Kidney epithelial cell (primary cell): ENCODE data around the gene ZBTB46. TPM values are rescaled to one million over a fixed set of nuclear protein-coding genes. Genes with fewer than 3 reads are reported as not detected.

Source experiments
- DNase-seq: peaks from one replicate; pipeline ENCODE4 v3.0.0-alpha.2; 2010; ENCODE audit warnings: low read depth
- H3K27me3 ChIP-seq: 2 replicates; pipeline ENCODE4 v1.6.0; 2011; ENCODE audit warnings: low read length; ENCODE audit not compliant: control insufficient read depth, insufficient read depth
- H3K36me3 ChIP-seq: 2 replicates; pipeline ENCODE4 v1.5.1; 2011; ENCODE audit warnings: low read length; ENCODE audit not compliant: control insufficient read depth, insufficient read depth
- H3K4me3 ChIP-seq: 2 replicates; pipeline ENCODE4 v1.5.1; 2011; ENCODE audit warnings: low read depth, mild to moderate bottlenecking, control low read depth, low read length
- total RNA-seq: library from RNA; depleted of rRNA; stranded (reverse); fragments of >200 nt; gene quantifications from 2 replicates; pipeline ENCODE4 v1.2.3, GENCODE V29; 2015
- TF ChIP-seq, protein P1 (sequence below): IDR thresholded peaks from 2 replicates; pipeline ENCODE4 v1.5.1; 2011; ENCODE audit warnings: mild to moderate bottlenecking, moderate library complexity, low read length, control low read depth, inconsistent platforms; ENCODE audit not compliant: insufficient read depth, poor library complexity, severe bottlenecking

The ZBTB46 gene
- total RNA-seq, 1 donor from 2014 or later, result 7.8 TPM

DNA sequence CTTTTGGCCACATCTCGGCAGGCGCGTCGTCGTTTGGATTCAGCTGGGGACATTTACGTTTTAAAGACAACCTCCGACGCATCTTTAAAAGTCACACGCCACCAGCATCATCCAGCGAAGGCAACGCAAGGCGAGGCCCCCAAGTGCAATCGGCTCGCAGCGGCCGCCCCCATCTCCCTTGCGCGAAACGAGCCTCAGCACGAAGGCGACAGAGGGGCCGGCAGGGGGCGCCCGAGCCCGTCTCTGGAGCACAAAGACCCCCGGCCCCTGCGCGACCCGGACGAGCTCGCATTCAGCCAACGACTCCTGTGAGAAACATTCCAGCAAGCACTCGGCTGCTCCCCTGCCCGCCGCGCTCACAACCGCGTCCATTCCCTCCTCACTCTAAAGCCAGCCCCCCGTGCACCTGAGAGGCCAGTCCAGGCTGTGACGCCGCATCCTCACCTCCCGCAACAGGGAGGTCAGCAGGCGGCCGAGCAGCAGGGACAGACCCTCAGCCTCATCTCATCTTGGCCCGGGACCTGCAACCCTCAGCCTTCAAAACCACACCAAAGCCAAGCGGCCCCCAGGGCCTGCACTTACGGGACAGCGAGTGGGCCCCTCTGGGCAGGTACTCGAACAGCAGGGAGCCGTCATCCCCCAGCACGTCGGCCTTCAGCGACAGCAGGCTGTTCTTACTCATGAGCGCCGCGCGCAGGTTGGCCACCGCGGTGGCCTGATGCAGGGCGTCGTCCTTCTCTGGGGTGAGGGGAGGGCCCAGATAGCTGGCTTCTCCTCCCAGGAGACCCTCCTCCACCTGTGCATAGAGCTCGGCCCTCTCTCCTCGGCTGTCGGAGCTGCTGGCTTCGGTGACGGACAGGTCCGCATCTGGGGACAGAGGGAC is 55.7 kb downstream of the ZBTB46 start:
- H3K4me3 ChIP-seq, result no peak overlapping the region
- TF ChIP-seq, protein P1, sequence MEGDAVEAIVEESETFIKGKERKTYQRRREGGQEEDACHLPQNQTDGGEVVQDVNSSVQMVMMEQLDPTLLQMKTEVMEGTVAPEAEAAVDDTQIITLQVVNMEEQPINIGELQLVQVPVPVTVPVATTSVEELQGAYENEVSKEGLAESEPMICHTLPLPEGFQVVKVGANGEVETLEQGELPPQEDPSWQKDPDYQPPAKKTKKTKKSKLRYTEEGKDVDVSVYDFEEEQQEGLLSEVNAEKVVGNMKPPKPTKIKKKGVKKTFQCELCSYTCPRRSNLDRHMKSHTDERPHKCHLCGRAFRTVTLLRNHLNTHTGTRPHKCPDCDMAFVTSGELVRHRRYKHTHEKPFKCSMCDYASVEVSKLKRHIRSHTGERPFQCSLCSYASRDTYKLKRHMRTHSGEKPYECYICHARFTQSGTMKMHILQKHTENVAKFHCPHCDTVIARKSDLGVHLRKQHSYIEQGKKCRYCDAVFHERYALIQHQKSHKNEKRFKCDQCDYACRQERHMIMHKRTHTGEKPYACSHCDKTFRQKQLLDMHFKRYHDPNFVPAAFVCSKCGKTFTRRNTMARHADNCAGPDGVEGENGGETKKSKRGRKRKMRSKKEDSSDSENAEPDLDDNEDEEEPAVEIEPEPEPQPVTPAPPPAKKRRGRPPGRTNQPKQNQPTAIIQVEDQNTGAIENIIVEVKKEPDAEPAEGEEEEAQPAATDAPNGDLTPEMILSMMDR, result peak; percentile 91
- DNase-seq, result no peak
- no peaks in the 10 kb centered on the region for H3K36me3 ChIP-seq
- H3K27me3 ChIP-seq, result peaks cover 9% of the 10 kb centered on the region

DNA sequence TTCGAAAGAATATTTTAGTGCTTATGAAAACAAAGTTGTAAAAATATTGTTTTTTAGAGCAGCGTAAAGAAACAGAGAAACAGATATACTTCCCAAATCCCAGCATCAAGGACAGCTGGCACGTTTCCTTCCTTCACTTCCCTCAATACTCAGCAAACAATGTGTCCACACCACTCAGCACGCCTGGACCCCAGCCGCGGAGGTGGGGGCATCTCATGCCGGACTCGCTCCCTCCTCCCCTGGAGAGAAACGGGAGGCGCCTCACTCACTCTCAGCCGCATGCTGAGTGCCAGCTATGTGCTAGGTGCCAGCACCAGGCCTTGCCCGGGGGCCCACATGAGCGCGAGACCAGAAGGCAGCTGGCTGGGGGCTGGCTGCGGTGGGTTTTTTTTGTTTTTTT is 56.8 kb downstream of the ZBTB46 start:
- no peak overlapping the region for H3K4me3 ChIP-seq
- TF ChIP-seq, protein P1, result no peak
- DNase-seq, result no peak

DNA sequence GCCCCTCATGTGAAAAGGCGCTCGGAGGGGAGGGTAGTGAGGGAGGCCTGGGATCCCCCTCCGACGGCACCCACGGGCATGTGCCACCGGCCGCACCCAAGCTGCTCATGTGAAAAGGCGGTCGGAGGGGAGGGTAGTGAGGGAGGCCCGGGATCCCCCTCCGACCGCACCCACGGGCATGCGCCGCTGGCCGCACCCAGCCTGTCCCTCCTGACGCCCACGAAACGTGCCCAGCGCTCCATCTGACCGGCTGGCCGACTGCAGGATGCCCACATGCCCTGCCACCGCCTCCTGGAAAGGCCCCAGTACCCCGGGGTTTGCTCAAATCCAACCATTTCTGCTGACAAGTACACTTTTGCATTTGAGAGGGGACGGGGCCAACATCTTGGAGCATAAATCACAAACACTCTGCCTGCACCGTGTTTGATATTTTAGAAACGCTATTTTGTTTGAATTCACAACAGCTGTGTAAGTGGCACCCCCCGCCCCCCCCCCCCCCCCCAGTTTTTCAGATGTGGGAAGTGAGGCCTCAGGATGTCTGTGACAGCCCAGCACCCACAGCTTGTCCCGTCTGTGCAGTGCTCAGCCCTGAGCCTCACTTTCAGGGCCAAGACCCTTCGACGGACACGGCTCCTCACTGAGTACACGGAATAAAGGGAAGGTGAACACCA is 57.4 kb downstream of the ZBTB46 start:
- Histone ChIP-seq H3K4me3 (no peak overlapping the region), H3K27me3 (peaks cover 9% of the 10 kb centered on the region), H3K36me3 (no peaks in the 10 kb centered on the region)
- TF ChIP-seq, protein P1, result no peak
- DNase-seq, result no peak

More for the DNA sequence above, 56.8 kb downstream of the ZBTB46 start:
- Histone ChIP-seq H3K27me3 (peaks cover 9% of the 10 kb centered on the region), H3K36me3 (no peaks in the 10 kb centered on the region)

DNA sequence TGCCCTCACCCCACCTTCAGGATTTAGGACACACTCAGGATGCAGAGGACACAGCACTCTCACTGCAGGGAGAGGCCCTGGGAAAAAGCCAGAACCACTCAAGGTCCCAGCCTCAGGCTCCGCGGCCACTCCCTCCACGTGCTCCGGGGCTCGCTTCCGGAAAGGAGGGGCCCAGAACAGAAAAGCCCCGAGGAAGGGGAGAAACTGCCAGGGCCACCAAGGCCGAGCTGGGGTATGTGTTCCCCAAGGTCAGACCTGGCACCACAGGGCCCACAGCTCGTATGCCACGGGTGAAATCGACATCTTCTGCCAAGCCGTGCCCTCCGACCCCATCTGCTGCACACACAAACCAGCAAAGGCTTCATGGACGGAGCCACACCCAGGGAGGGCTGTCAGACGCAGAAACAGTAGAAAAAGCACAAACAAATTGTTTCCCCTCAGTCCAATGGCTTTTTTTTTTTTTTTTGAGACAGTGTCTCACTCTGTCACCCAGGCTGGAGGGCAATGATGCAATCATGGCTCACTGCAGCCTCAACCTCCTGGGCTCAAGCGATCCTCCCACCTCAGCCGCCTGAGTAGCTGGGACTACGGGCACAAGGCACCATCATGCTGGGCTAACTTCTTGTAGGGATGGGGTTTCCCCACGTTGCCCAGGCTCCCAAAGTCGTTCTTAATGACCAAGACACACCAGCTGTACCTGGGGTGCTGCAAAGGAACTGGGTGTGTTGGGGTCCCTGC is 58.1 kb downstream of the ZBTB46 start:
- no peak overlapping the region for H3K4me3 ChIP-seq
- H3K36me3 ChIP-seq, result no peaks in the 10 kb centered on the region
- TF ChIP-seq, protein P1, result no peak
- no peak for DNase-seq
- H3K27me3 ChIP-seq, result peaks cover 9% of the 10 kb centered on the region

DNA sequence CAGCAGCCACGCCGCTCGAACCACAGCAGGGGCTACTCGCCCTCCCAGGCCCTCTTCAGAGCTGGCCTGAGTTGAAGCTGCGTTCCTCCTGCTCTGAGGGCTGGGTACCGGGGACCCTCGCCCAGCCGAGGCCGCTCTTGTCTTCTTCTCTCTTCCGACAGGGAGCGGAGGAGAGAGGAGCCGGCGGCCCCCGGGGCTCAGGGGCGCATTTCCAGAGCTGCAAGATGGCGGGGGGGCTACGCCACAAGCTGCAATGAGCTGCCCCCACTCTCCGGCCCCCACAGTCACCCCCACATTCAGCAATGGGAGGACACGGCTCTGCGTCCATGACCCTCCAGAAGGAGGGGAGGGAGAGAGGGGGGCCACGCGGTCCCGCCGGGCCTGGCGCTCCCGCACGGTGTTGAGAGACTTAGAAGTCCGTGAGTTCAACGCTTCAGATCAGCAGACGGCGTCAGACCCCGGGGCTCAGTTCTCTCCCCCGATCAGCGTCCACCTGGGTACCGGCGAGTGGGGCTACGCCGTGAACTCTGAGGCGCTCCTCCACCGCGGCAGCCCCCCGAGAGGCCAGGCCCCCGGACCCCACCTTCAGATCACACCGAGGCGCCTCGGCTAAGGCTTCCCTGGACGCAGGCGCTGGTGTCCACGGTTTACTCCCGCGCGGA is 59.9 kb downstream of the ZBTB46 start:
- Histone ChIP-seq H3K4me3 (no peak overlapping the region), H3K27me3 (peaks cover 9% of the 10 kb centered on the region), H3K36me3 (no peaks in the 10 kb centered on the region)
- DNase-seq, result no peak
- TF ChIP-seq, protein P1, result no peak
